ENCODE measurements around the gene ABCC3. TPM values are rescaled to one million over a fixed set of nuclear protein-coding genes. Genes with fewer than 3 reads are reported as not detected.
A peak's percentile ranks its signal among the peaks of the same experiment; 100 is the strongest.

The ABCC3 gene
- total and polyA plus RNA-seq, 8 donors: 13.6 to 1,043 (median 188) TPM

GRCh38 chr17:50609380-50610074, 25.2 kb upstream of the ABCC3 start:
- no peak for DNase-seq
- H3K4me1 ChIP-seq: peaks cover 0 to 7% (median 5%) of the 10 kb centered on the region in 4 donors
- no peak overlapping the region for H3K4me3 ChIP-seq
- no peaks in the 10 kb centered on the region for H3K36me3 ChIP-seq
- no peaks in the 10 kb centered on the region for H3K9me3 ChIP-seq
- WGBS, 5 donors: 82 to 92% (median 86%) methylated on average over 19 to 24 of the region's 24 CpGs
- H3K27me3 ChIP-seq: peaks cover 0 to 27% (median 0%) of the 10 kb centered on the region in 3 donors
- no peak for TF ChIP-seq POLR2AphosphoS5 (IDR thresholded peaks at IDR 0.05)
- TF ChIP-seq EP300 (IDR thresholded peaks at IDR 0.05): no peak
- no peak for TF ChIP-seq POLR2A (IDR thresholded peaks at IDR 0.05)
- TF ChIP-seq CTCF (IDR thresholded peaks at IDR 0.05): no peak
- intact Hi-C loops (cut with DNase I; ENCODE audit: low total_unique reads): no loop called here
- H3K27ac ChIP-seq: no peak overlapping the region

- TF ChIP-seq POLR2AphosphoS5 (IDR thresholded peaks at IDR 0.05) (no peak), EP300 (IDR thresholded peaks at IDR 0.05) (no peak), CTCF (IDR thresholded peaks at IDR 0.05) (no peak), POLR2A (IDR thresholded peaks at IDR 0.05) (no peak)
- H3K36me3 ChIP-seq: no peaks in the 10 kb centered on the region
- H3K27me3 ChIP-seq: peaks cover 0 to 24% (median 0%) of the 10 kb centered on the region in 3 donors
- H3K27ac ChIP-seq: no peak overlapping the region
- no peaks in the 10 kb centered on the region for H3K4me1 ChIP-seq
- DNase-seq: no peak
- WGBS, 5 donors: 76 to 88% (median 84%) methylated on average over 6 of the region's 6 CpGs
- intact Hi-C loops (cut with DNase I; ENCODE audit: low total_unique reads): no loop called here
- no peaks in the 10 kb centered on the region for H3K9me3 ChIP-seq
- no peak overlapping the region for H3K4me3 ChIP-seq
Observed at GRCh38 chr17:50611634-50612033, 23.0 kb upstream of the ABCC3 start.

GRCh38 chr17:50612281-50612680, 22.4 kb upstream of the ABCC3 start:
- Histone ChIP-seq H3K9me3 (no peaks in the 10 kb centered on the region), H3K36me3 (no peaks in the 10 kb centered on the region), H3K27ac (no peak overlapping the region), H3K4me3 (no peak overlapping the region), H3K4me1 (no peaks in the 10 kb centered on the region), H3K27me3 (peaks cover 0 to 23% (median 0%) of the 10 kb centered on the region in 3 donors)
- intact Hi-C loops (cut with DNase I; ENCODE audit: low total_unique reads): no loop called here
- DNase-seq: no peak
- no peak for TF ChIP-seq POLR2AphosphoS5 (IDR thresholded peaks at IDR 0.05)
- TF ChIP-seq CTCF (IDR thresholded peaks at IDR 0.05): no peak
- TF ChIP-seq POLR2A (IDR thresholded peaks at IDR 0.05): no peak
- no peak for TF ChIP-seq EP300 (IDR thresholded peaks at IDR 0.05)
- WGBS, 5 donors: 80 to 94% (median 88%) methylated on average over 11 to 12 of the region's 12 CpGs

GRCh38 chr17:50613007-50613992, 21.4 kb upstream of the ABCC3 start:
- no peak for TF ChIP-seq CTCF (IDR thresholded peaks at IDR 0.05)
- TF ChIP-seq POLR2A (IDR thresholded peaks at IDR 0.05): no peak
- no peak for TF ChIP-seq EP300 (IDR thresholded peaks at IDR 0.05)
- no peak for TF ChIP-seq POLR2AphosphoS5 (IDR thresholded peaks at IDR 0.05)
- WGBS, 5 donors: 68 to 76% (median 75%) methylated on average over 15 to 26 of the region's 26 CpGs

More at GRCh38 chr17:50613007-50613992, 21.4 kb upstream of the ABCC3 start:
- Histone ChIP-seq H3K36me3 (no peaks in the 10 kb centered on the region), H3K9me3 (no peaks in the 10 kb centered on the region), H3K27ac (no peak overlapping the region), H3K4me3 (no peak overlapping the region), H3K27me3 (peaks cover 0 to 20% (median 0%) of the 10 kb centered on the region in 3 donors), H3K4me1 (peaks cover 0 to 1% (median 0%) of the 10 kb centered on the region in 4 donors)
- intact Hi-C loops (cut with DNase I; ENCODE audit: low total_unique reads): no loop called here
- DNase-seq: peak in 1 of 2 donors; percentile 61

Data from stomach (tissue), 9 donors.